ENCODE measurements around the gene INPP5K. TPM values are rescaled to one million over a fixed set of nuclear protein-coding genes. Genes with fewer than 3 reads are reported as not detected.
"Not testable (repeated sequence)": the region's sequence is repeated elsewhere in the genome, so short reads cannot be mapped to it uniquely, and the experiment has no call there.

The INPP5K gene
- total RNA-seq, 1 donor from 2014 or later: 42.4 TPM

- no peak for DNase-seq
- H3K4me3 Mint-ChIP-seq (ENCODE audit: unreplicated experiment): no peak overlapping the region
- peaks cover 7% of the 10 kb centered on the region for H3K4me1 Mint-ChIP-seq (ENCODE audit: low read depth, unreplicated experiment)
Observed at GRCh38 chr17:1511756-1512321, 4.6 kb downstream of the INPP5K start.

GRCh38 chr17:1511290-1511689, 5.1 kb downstream of the INPP5K start:
- Mint-ChIP-seq H3K4me3 (ENCODE audit: unreplicated experiment) (no peak overlapping the region), H3K27me3 (ENCODE audit: unreplicated experiment) (no peaks in the 10 kb centered on the region), H3K4me1 (ENCODE audit: low read depth, unreplicated experiment) (peaks cover 7% of the 10 kb centered on the region), H3K36me3 (ENCODE audit: unreplicated experiment) (no peaks in the 10 kb centered on the region), H3K9me3 (ENCODE audit: unreplicated experiment) (peaks cover 2% of the 10 kb centered on the region), H3K27ac (ENCODE audit: unreplicated experiment) (no peak overlapping the region)
- TF ChIP-seq CTCF (IDR thresholded peaks at IDR 0.05; ENCODE audit: partially characterized antibody, unreplicated experiment): no peak
- DNase-seq: no peak

More at GRCh38 chr17:1511756-1512321, 4.6 kb downstream of the INPP5K start:
- no peak for TF ChIP-seq CTCF (IDR thresholded peaks at IDR 0.05; ENCODE audit: partially characterized antibody, unreplicated experiment)
- Mint-ChIP-seq H3K36me3 (ENCODE audit: unreplicated experiment) (no peaks in the 10 kb centered on the region), H3K27ac (ENCODE audit: unreplicated experiment) (no peak overlapping the region), H3K27me3 (ENCODE audit: unreplicated experiment) (no peaks in the 10 kb centered on the region), H3K9me3 (ENCODE audit: unreplicated experiment) (peaks cover 2% of the 10 kb centered on the region)

GRCh38 chr17:1509290-1509881, 7.0 kb downstream of the INPP5K start:
- H3K27ac Mint-ChIP-seq (ENCODE audit: unreplicated experiment): no peak overlapping the region
- H3K4me3 Mint-ChIP-seq (ENCODE audit: unreplicated experiment): no peak overlapping the region
- TF ChIP-seq CTCF (IDR thresholded peaks at IDR 0.05; ENCODE audit: partially characterized antibody, unreplicated experiment): no peak
- peaks cover 2% of the 10 kb centered on the region for H3K4me1 Mint-ChIP-seq (ENCODE audit: low read depth, unreplicated experiment)
- DNase-seq: no peak
- no peaks in the 10 kb centered on the region for H3K36me3 Mint-ChIP-seq (ENCODE audit: unreplicated experiment)
- H3K9me3 Mint-ChIP-seq (ENCODE audit: unreplicated experiment): peaks cover 2% of the 10 kb centered on the region
- H3K27me3 Mint-ChIP-seq (ENCODE audit: unreplicated experiment): no peaks in the 10 kb centered on the region

DNA sequence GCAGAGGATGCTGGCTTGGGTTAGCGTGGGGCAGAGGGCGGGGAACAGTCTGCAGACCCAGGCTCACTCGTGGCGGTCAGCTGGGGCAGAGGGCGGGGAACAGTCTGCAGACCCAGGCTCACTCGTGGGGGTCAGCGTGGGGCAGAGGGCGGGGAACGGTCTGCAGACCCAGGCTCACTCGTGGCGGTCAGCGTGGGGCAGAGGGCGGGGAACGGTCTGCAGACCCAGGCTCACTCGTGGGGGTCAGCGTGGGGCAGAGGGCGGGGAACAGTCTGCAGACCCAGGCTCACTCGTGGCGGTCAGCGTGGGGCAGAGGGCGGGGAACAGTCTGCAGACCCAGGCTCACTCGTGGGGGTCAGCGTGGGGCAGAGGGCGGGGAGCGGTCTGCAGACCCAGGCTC, 7.7 kb downstream of the INPP5K start:
- DNase-seq; H3K27ac Mint-ChIP-seq (ENCODE audit: unreplicated experiment); H3K4me1 Mint-ChIP-seq (ENCODE audit: low read depth, unreplicated experiment); H3K9me3 Mint-ChIP-seq (ENCODE audit: unreplicated experiment); H3K36me3 Mint-ChIP-seq (ENCODE audit: unreplicated experiment); H3K4me3 Mint-ChIP-seq (ENCODE audit: unreplicated experiment); H3K27me3 Mint-ChIP-seq (ENCODE audit: unreplicated experiment): not testable (repeated sequence)

DNA sequence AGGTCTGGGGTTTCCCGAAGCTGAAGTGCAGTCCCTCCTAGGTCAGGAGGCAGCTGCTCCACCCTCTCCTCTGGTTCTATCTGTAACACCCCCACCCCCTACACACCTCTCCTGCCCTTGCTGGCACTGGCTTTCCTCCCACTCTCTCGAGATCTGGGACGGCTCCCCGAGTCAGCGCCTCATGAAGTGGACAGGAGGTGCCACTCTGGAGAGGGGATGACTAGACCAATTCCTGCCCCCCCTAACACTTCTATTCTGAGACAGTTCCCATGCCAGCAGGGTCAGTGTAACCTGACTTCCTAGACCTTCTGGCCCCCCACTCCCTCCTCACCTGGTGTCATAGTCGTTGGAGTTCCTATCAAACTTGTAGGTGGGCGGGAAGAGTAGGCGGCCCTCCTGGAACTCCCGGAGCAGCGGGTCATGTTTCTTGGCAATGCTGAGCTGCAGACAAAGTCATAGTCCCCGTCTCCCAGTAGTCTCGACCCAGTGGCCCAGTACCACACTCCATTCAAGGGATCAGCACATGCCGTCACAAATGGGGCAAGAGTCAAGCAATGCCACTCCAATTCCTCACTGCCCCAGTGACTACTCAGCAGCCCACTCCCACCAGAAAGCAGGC, 9.7 kb downstream of the INPP5K start:
- H3K9me3 Mint-ChIP-seq (ENCODE audit: unreplicated experiment): peaks cover 5% of the 10 kb centered on the region
- TF ChIP-seq CTCF (IDR thresholded peaks at IDR 0.05; ENCODE audit: partially characterized antibody, unreplicated experiment): no peak

More for the DNA sequence above, 9.7 kb downstream of the INPP5K start:
- H3K36me3 Mint-ChIP-seq (ENCODE audit: unreplicated experiment): no peaks in the 10 kb centered on the region
- H3K27me3 Mint-ChIP-seq (ENCODE audit: unreplicated experiment): no peaks in the 10 kb centered on the region
- no peak overlapping the region for H3K4me3 Mint-ChIP-seq (ENCODE audit: unreplicated experiment)
- DNase-seq: no peak
- H3K27ac Mint-ChIP-seq (ENCODE audit: unreplicated experiment): no peak overlapping the region
- peaks cover 2% of the 10 kb centered on the region for H3K4me1 Mint-ChIP-seq (ENCODE audit: low read depth, unreplicated experiment)

Data from glutamatergic neuron (in vitro differentiated cells).